Upper lobe of right lung (tissue), 1 donor: ENCODE results near the gene KDM7A. TPM values are rescaled to one million over a fixed set of nuclear protein-coding genes. Genes with fewer than 3 reads are reported as not detected.

ENCODE experiments used
- ATAC-seq: fragments of 200-7000 bp; cut with Tn5 transposase; one replicate; pipeline ENCODE4 v1.9.1; 2020; ENCODE audit warnings: mild to moderate bottlenecking, moderate library complexity
- DNase-seq: peaks from one replicate; pipeline ENCODE4 v3.0.0-alpha.2; 2020
- H3K27ac ChIP-seq: fragments of 200-600 bp; one replicate; pipeline ENCODE4 v1.8.0; 2022
- H3K27me3 ChIP-seq: fragments of 200-600 bp; one replicate; pipeline ENCODE4 v1.8.0; 2022; ENCODE audit warnings: mild to moderate bottlenecking
- H3K36me3 ChIP-seq: fragments of 200-600 bp; one replicate; pipeline ENCODE4 v1.8.0; 2022
- H3K4me1 ChIP-seq: fragments of 200-600 bp; one replicate; pipeline ENCODE4 v1.8.0; 2022
- H3K4me3 ChIP-seq: fragments of 200-600 bp; one replicate; pipeline ENCODE4 v1.8.0; 2022; ENCODE audit warnings: mild to moderate bottlenecking
- H3K9me3 ChIP-seq: fragments of 200-600 bp; one replicate; pipeline ENCODE4 v1.8.0; 2022
- intact Hi-C: fragments of 100-400 bp; cut with DNase I; formaldehyde crosslinking; loops from one replicate; pipeline ENCODE4 v1.11.0; 2022
- total RNA-seq: library from RNA; stranded (reverse); fragmentation: NEBNext Ultra II Directional; extraction: Animal tissue kit (Norgen Biotek cat#: 25700); gene quantifications from one replicate; pipeline ENCODE4 v1.2.1, GENCODE V29; 2021
- TF ChIP-seq, protein P1 (sequence below): fragments of 200-600 bp; IDR thresholded peaks from one replicate; pipeline ENCODE4 v1.8.0; 2022; ENCODE audit warnings: antibody characterized with exemption
- donor health status: DM: no; HTN: yes; CAD: no; lungs with severe emphysema.

KDM7A gene
- total RNA-seq, 1 donor from 2014 or later, result 16.7 TPM

DNA sequence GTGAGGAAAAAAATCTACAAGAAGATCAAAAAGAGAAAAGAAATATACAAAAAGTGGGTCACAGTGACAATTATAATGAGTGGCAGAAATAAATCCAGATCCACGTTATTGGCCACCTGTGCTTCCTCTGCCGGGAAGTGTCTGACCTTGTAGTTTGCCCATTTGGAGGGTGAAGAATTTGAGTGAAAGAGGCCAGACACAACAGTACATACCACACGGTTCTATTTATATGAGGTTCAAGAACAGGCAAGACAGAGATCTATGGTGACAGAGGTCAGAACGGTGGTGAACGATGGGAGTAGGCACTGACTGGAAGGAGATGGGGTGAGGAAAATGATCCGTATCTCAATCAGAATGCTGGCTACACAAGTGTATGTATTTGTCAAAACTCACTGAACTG is 131.1 kb downstream of the KDM7A start:
- Histone ChIP-seq H3K27ac (no peak overlapping the region), H3K36me3 (peaks cover 47% of the 10 kb centered on the region), H3K4me3 (no peak overlapping the region), H3K9me3 (no peaks in the 10 kb centered on the region), H3K27me3 (no peaks in the 10 kb centered on the region), H3K4me1 (peaks cover 11% of the 10 kb centered on the region)
- DNase-seq, result no peak
- no peak for ATAC-seq
- TF ChIP-seq, protein P1, sequence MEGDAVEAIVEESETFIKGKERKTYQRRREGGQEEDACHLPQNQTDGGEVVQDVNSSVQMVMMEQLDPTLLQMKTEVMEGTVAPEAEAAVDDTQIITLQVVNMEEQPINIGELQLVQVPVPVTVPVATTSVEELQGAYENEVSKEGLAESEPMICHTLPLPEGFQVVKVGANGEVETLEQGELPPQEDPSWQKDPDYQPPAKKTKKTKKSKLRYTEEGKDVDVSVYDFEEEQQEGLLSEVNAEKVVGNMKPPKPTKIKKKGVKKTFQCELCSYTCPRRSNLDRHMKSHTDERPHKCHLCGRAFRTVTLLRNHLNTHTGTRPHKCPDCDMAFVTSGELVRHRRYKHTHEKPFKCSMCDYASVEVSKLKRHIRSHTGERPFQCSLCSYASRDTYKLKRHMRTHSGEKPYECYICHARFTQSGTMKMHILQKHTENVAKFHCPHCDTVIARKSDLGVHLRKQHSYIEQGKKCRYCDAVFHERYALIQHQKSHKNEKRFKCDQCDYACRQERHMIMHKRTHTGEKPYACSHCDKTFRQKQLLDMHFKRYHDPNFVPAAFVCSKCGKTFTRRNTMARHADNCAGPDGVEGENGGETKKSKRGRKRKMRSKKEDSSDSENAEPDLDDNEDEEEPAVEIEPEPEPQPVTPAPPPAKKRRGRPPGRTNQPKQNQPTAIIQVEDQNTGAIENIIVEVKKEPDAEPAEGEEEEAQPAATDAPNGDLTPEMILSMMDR, result no peak
- intact Hi-C loops, result no loop called here

DNA sequence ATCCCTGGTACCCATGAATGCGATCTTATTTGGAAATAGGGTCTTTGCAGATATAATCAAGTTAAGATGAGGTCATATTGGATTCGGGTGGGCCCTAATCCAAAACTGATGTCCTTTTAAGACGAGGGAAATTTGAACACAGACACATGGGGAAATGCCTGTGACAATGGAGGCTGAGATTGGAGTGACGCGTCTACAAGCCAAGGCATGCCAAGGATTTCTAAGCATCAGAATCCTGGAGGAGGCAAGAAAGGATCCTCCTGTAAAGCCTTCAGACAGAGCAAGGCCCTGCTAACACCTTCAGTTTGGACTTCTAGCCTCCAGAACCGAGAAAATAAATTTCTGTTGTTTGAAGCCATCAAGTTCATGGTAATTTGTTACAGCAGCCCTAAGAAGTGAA is 132.5 kb downstream of the KDM7A start:
- H3K36me3 ChIP-seq, result peaks cover 61% of the 10 kb centered on the region
- ATAC-seq, result no peak

DNA sequence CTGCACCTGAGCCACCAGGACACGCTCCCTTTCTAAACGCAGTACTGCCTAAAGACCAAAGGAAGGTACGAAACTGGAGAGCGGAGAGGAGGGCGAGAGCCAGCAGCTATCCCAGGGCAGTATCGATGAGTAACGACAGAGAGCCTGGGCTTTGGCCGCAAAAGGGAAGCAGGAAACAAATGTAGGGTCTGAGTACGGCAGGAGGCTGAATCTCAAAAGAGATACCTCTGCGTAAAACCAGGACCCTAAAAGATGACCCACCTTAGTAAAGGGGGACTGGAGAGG is 134.5 kb downstream of the KDM7A start:
- ATAC-seq, result no peak
- intact Hi-C loops, result no loop called here
- Histone ChIP-seq H3K9me3 (no peaks in the 10 kb centered on the region), H3K4me1 (peaks cover 5% of the 10 kb centered on the region), H3K36me3 (peaks cover 66% of the 10 kb centered on the region), H3K27ac (no peak overlapping the region), H3K4me3 (no peak overlapping the region), H3K27me3 (no peaks in the 10 kb centered on the region)
- TF ChIP-seq, protein P1, result no peak
- DNase-seq, result no peak

More for the DNA sequence above, 132.5 kb downstream of the KDM7A start:
- no peak for DNase-seq
- TF ChIP-seq, protein P1, result no peak
- Histone ChIP-seq H3K9me3 (no peaks in the 10 kb centered on the region), H3K27ac (no peak overlapping the region), H3K27me3 (no peaks in the 10 kb centered on the region), H3K4me3 (no peak overlapping the region), H3K4me1 (peaks cover 11% of the 10 kb centered on the region)
- intact Hi-C loops, result no loop called here

DNA sequence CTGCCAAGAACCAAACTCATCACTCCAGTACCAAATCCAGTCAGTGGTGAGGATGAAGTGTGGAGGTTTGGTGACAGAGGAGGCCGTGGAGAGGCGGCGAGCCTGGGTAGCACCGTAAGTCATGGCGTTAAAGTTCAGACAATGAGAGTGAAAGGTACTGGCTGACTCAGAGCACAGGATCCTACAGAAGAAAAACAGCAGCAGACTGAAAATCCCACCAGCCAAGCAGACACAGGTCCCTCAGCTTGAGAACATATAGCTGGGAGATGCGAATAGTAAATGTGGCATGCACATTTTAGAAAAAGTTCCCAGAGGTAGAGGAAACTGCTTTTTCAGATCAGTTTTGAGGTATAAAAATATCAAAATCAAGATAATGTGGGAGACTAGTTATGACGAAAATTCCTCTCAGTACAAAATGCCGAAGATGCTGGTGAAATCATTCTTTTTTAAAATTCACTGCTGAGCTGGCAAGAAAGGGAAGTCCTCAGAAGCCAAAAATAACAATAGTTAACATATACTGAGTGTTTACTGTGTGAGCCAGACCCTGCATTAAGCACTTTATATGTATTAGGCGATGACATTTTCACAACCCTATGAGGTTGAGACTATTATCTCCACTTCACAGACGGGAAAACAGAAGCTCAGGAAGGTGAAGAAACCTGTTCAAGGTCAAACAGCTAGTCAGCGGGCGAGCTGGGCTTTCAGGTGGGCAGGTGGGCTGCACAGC is 135.0 kb downstream of the KDM7A start:
- TF ChIP-seq, protein P1, result no peak
- H3K4me3 ChIP-seq, result no peak overlapping the region
- DNase-seq, result no peak
- intact Hi-C loops, result no loop called here
- no peak for ATAC-seq
- H3K9me3 ChIP-seq, result no peaks in the 10 kb centered on the region
- H3K27me3 ChIP-seq, result no peaks in the 10 kb centered on the region
- H3K4me1 ChIP-seq, result peaks cover 5% of the 10 kb centered on the region
- H3K27ac ChIP-seq, result no peak overlapping the region
- peaks cover 66% of the 10 kb centered on the region for H3K36me3 ChIP-seq

DNA sequence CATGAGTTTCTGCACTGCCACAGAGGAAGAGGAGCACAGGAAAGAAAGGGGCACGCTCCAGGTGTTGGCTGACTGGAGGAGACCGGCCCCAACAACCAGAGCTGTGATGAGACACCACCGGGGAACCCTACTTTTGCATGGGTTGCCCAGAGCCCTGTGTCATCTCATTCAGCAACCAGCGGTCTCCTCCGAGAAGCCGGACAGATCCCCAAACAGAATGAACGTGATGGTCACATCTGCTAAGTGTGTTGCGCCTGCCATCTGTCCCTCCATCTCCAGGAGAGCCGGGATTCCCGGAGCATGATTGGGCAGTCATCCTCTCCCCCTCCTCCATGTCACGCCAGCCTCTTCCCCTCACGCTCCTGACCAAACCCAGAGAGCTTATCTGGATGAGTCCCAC is 136.9 kb downstream of the KDM7A start:
- Histone ChIP-seq H3K27me3 (no peaks in the 10 kb centered on the region), H3K4me1 (peaks cover 5% of the 10 kb centered on the region), H3K4me3 (no peak overlapping the region), H3K36me3 (peaks cover 64% of the 10 kb centered on the region), H3K27ac (no peak overlapping the region), H3K9me3 (no peaks in the 10 kb centered on the region)
- intact Hi-C loops, result no loop called here
- DNase-seq (no peak), ATAC-seq (no peak)
- TF ChIP-seq, protein P1, result no peak

DNA sequence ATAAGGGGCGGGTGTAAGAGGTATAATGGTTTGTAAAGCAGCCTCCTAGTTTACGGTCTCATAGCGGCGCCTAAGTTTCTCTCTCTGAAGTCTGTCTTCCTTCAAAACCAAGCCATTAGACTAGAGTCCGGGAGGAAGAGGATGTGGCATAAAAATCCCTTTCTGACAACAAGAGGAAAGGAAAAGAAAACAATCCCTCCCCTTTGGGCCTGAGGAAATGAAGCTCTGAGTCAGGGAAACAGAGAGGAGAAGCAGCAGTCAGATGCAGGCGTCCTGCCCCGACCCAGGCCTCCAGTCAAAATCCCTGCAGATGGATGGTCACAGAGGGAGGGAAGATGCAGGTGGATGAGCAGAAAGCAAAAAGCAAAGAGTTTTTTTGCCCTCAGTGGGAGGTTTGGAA is 137.7 kb downstream of the KDM7A start:
- TF ChIP-seq, protein P1, result no peak
- Histone ChIP-seq H3K4me3 (no peak overlapping the region), H3K27me3 (no peaks in the 10 kb centered on the region), H3K9me3 (no peaks in the 10 kb centered on the region), H3K4me1 (peaks cover 5% of the 10 kb centered on the region), H3K27ac (no peak overlapping the region), H3K36me3 (peaks cover 67% of the 10 kb centered on the region)
- DNase-seq (no peak), ATAC-seq (no peak)
- intact Hi-C loops, result no loop called here
